ENCODE measurements around the gene B3GNT3.
A peak's percentile ranks its signal among the peaks of the same experiment; 100 is the strongest.
"Not testable (repeated sequence)": the region's sequence is repeated elsewhere in the genome, so short reads cannot be mapped to it uniquely, and the experiment has no call there.

Gene B3GNT3

DNA sequence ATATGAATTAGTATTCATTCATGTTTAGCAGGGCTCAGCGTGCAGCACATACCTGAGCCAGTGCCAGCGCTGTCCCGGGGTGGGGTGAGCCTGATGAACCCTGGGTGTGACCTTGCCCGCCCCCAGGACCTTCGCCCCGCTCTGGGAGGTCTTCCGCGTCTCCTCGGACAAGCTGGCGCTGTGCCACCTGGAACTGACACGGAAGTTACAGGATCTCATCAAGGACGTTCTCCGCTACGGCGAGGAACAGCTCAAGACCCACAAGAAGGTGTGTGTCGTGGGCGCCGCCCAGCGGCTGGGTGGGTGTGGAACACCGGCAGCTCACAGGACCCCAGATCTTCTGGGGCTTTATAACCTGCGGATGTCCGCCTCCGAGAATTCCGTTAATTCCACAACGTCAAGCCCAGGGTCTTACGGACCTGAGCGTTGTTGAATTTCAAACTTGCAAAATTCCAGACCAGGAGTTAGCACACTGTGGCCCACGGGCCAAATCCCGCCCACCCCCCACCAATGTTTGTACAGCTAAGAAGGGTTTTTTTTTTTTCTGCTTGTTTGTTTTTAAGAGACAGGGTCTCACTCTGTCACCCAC, 28.3 kb upstream of the B3GNT3 start:
- DNase-seq: peak; percentile 53

DNA sequence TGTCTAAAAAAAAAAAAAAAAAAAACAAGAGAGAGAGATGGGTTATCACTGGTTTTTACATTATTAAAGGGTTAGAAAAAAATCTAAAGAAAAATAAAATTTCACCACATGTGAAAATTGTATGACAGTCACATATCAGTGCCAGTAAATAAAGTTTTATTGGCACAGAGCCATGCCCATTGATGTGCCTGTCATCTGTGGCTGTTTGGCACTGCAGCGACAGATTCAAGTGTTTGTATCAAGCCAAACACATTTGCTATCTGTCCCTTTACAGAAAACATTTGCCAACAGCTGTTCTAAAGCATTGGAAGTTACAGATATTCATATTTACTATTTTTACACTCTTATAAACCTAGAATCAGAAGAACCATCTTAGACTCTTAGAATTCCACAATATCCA, 27.4 kb upstream of the B3GNT3 start:
- DNase-seq: no peak

GRCh38 chr19:17770613-17771012, 24.3 kb upstream of the B3GNT3 start:
- no peak for DNase-seq

DNA sequence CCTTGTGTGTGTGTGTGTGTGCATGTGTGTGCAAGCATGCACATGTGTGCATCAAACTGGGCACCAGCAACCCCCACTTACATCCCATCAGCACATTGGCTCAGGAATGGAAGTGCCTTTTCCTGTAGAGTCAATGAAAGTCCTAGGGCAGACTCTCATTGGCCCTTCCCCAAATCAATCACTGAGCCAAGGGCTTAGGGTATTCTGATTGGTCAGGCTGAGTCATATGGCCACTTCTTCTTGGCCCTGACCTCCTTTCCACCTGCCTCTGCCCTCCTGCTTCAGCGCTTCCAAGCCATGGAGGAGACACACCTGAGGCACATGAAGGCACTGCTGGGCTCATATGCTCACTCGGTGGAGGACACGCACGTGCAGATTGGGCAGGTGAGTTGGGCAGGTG, 22.8 kb upstream of the B3GNT3 start:
- no peak for DNase-seq

DNA sequence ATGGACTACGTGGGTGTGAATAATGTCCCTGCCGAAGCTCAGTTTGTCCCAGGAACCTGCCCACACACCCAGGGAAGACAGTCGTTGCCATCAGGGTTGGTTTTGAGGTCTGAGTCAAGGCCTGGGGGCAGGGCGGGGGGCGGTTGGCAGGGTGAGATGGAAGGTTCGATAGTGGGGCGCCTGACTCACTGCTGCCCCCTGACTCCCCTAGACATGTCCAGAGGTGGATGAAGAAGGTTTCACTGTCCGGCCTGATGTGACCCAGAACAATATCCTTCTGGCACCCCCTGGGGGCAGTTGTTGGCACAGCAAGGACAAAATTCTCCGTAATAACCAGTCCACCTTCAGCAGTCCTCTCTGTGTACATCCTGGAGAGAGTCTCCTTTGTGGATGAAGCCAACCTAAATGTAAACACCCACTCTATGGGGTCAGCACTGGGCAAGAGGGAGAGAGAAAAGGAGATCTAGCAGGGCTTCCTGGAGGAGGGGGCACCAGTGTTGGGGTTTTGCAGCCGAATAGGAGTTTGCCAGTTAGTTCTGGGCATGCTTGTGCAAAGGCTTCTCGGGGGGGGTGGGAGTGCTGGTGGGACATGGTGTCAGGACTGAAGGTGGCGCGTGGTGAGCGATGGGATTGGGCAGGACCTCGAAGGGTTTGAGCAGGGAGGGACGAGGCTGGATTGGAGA, 19.6 kb upstream of the B3GNT3 start:
- DNase-seq: no peak

DNA sequence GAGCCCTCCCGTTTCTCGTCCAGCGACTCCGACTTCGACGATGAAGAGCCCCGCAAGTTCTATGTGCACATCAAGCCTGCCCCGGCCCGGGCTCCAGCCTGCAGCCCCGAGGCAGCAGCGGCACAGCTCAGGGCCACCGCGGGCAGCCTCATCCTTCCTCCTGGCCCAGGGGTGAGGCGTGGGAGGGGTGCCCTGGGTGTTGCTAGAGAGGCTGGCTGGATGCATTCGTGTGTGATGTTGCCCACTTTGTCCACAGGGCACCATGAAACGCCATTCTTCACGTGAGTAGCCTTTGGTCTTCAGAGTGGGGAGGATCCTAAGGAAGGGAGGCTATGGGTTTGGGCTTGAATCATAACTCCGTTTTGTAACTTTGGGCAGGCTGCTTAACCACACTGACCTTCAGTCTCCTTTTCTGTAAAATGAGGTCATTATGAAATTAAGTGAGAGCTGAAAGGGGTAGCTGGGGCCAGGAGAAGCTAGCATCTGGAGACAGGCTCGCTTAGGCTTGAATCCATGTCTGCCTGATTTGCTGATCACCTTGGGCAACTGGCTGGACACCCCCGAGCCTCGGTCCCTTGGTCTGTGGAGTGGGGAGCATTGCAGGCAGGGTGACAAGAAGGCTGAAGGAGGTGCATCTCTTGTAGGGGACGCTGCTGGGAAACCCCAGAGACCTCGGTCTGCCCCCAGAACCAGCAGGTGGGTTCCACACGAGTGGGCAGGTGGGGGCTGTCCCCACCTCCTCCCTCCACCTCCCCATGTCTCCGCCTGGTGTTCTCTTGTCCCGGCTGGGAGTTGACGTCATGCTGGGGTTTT, 18.7 kb upstream of the B3GNT3 start:
- DNase-seq: no peak

DNA sequence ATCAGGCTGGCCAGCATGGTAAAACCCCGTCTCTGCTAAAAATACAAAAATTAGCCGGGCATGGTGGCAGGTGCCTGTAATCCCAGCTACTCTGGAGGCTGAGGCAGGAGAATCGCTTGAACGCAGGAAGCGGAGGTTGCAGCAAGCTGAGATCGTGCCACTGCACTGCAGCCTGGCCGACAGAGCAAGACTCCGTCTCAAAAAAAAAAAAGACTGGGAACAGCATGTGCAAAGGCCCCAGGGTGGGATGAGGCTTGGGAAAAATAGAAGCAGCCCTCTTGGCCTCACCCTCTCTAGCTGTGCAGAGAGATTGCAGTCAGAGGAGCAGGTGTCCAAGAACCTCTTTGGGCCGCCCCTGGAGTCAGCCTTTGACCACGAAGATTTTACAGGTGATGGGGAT, 17.1 kb upstream of the B3GNT3 start:
- DNase-seq: not testable (repeated sequence)

DNA sequence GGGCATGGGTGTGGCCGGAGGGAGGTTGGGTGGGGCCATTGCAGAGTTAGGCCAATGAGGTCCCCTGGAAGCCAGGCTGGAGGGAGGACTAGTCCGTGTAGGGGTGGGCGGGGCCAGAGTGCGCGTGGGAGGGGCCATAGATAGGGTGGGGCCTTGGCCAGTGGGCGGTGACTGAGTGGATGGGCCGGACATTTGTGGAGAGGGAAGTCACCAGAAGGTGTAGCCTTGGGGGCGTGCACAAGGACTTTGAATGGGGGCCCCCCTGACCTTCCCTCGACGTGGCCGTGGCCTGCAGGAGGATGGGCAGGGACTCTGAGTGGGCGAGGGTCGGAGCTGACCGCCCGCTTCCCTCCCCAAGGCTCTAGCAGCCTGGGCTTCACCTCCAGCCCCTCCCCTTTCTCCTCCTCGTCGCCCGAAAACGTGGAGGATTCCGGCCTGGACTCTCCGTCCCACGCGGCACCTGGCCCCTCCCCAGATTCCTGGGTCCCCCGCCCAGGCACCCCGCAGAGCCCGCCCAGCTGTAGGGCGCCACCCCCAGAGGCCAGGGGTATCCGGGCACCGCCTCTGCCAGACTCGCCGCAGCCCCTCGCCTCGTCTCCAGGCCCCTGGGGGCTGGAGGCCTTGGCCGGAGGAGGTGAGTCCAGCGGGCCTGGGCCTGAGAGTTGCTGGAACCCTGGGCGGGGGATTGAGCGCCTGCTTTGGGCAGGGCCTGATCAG, 16.5 kb upstream of the B3GNT3 start:
- DNase-seq: no peak

GRCh38 chr19:17778968-17779929, 15.7 kb upstream of the B3GNT3 start:
- DNase-seq: no peak

GRCh38 chr19:17780781-17781180, 14.2 kb upstream of the B3GNT3 start:
- no peak for DNase-seq

GRCh38 chr19:17783721-17784120, 11.2 kb upstream of the B3GNT3 start:
- not testable (repeated sequence) for DNase-seq

- DNase-seq: peak; percentile 28
Measured at GRCh38 chr19:17784201-17785008, 10.5 kb upstream of the B3GNT3 start.

GRCh38 chr19:17787274-17787913, 7.5 kb upstream of the B3GNT3 start:
- no peak for DNase-seq

GRCh38 chr19:17788632-17789031, 6.3 kb upstream of the B3GNT3 start:
- DNase-seq: no peak

DNA sequence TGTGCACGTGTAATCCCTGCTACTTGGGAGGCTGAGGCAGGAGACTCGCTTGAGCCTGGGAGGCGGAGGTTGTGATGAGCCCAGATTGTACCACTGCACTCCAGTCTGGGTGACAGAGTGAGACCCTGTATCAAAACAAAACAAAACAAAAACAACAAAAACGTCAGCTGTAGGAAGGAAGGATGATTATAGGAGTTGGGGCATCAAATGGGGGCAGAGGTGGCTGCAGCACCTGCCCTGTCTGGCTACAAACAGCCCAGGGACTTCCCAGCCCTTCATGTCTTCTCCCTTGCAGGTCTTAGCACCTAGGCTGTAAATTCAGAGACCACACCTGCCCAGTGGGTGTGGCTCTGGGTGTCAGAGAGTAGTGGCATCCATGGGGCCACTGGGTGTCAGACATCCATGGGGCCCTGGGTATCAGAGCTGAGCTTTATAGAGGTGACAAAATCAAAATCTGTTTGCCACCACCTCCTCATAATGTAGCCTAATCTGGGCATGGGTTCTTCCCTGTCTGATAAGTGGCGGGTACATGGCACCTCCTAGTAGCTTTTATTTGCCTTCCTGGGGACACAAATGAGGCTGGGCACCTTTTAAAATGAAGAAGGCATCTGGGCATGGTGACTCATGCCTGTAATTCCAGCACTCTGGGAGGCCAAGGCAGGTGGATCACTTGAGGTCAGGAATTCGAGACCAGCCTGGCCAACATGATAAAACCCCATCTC, 4.7 kb upstream of the B3GNT3 start:
- DNase-seq: no peak

GRCh38 chr19:17794412-17794730, 567 bp upstream of the B3GNT3 start:
- no peak for DNase-seq

DNA sequence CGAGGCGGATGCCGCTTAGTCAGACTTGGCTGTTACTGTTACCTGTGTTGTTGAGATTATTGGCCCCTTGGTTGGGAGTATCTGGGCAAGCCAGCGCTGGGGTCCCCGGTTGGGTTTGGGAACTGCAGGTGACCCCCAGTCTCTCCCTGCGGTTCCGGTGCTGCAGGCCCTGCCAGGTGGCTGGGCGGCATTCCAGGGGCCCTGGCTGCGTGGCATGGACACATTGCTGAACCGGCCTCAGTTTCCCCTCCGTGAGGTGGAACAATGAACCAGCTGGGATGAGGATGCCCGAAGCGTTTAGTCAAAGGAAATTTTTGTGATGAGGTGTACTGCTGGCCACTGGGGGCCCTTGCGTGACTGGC, 538 bp downstream of the B3GNT3 start:
- no peak for DNase-seq

- no peak for DNase-seq
Measured at GRCh38 chr19:17796013-17796837, 1.3 kb downstream of the B3GNT3 start.

- no peak for DNase-seq
Measured at GRCh38 chr19:17796838-17797423, 2.0 kb downstream of the B3GNT3 start.
